Adrenal gland (tissue), 12 donors: ENCODE results near the gene ZNF593. TPM values are rescaled to one million over a fixed set of nuclear protein-coding genes. Genes with fewer than 3 reads are reported as not detected.

Source experiments
- DNase-seq, 7 donors: peaks; one replicate each; pipeline ENCODE4 v3.0.0-alpha.2; 2019 to 2020
- H3K27ac ChIP-seq, 5 donors: fragments of 200-600 bp; sonication (generic) in 4 of 5; 1 replicate in 3 of 5; 2 replicates in 2 of 5; pipeline versions ENCODE4 v1.5.1 to v1.8.0; 2016 to 2020; ENCODE audit warnings: mild to moderate bottlenecking in 1 of 5
- H3K27me3 ChIP-seq: fragments of 200-600 bp; 2 replicates; pipeline ENCODE4 v1.8.0; 2021
- H3K36me3 ChIP-seq, 2 donors: fragments of 200-600 bp; replicated peaks in 1 of 2; 1 replicate in 1 of 2; 2 replicates in 1 of 2; pipeline versions ENCODE4 v1.5.1 to v1.8.0; 2018 to 2022
- H3K4me1 ChIP-seq, 2 donors: fragments of 200-600 bp; replicated peaks in 1 of 2; 1 replicate in 1 of 2; 2 replicates in 1 of 2; pipeline versions ENCODE4 v1.5.1 to v1.8.0; 2018 to 2021
- H3K4me3 ChIP-seq, 4 donors: fragments of 200-600 bp; sonication (generic) in 3 of 4; one replicate each; pipeline ENCODE4 v1.5.1; 2016 to 2018
- H3K9me3 ChIP-seq, 3 donors: fragments of 200-600 bp; sonication (generic) in 1 of 3; replicated peaks in 1 of 3; 1 replicate in 2 of 3; 2 replicates in 1 of 3; pipeline versions ENCODE4 v1.5.1 to v1.8.0; 2016 to 2021
- CTCF ChIP-seq, 6 experiments: fragments of 450-650 bp in 4 of 6; fragments of 200-600 bp in 2 of 6; sonication (generic) in 1 of 6; IDR thresholded peaks; 1 replicate in 5 of 6; 2 replicates in 1 of 6; pipeline versions ENCODE4 v1.5.1 to v1.8.0; 2016 to 2021; ENCODE audit warnings: antibody characterized with exemption in 6 of 6, mild to moderate bottlenecking in 2 of 6, moderate library complexity in 1 of 6
- POLR2A ChIP-seq, 2 donors: fragments of 450-650 bp; IDR thresholded peaks; one replicate each; pipeline ENCODE4 v1.6.1; 2017; ENCODE audit warnings: antibody characterized with exemption in 2 of 2, mild to moderate bottlenecking in 2 of 2, moderate library complexity in 1 of 2
- WGBS, 4 donors: extraction: QIAGEN DNeasy Blood & Tissue Kit in 2 of 4; methylation state at CpG; one replicate each; pipeline versions ENCODE4 v1.1.5 to v1.1.7; 2013 to 2017; 5-methylcytosine and 5-hydroxymethylcytosine counted together
- intact Hi-C, 2 donors: fragments of 100-400 bp; cut with DNase I; formaldehyde crosslinking; loops; one replicate each; pipeline versions ENCODE4 v1.14.1 to v1.15.0; 2022 to 2023
- polyA plus RNA-seq, 3 donors: library from polyadenylated mRNA; stranded (reverse); fragments of 200-250 nt in 2 of 3; fragments of 350-450 nt in 1 of 3; fragmentation: Illumina TruSeq in 1 of 3; extraction: RNeasy Lipid Tissue Mini Kit (QIAGEN cat#74804) in 1 of 3; gene quantifications; one replicate each; pipeline ENCODE4 v1.2.3, GENCODE V29; 2013 to 2014
- total RNA-seq, 9 donors: library from RNA; depleted of rRNA in 4 of 9; stranded (reverse); fragments of >200 nt in 4 of 9; fragments of 120-200 nt in 1 of 9; fragmentation: NEBNext Ultra II Directional in 1 of 9; extraction: Animal tissue kit (Norgen Biotek cat#: 25700) in 1 of 9; gene quantifications; one replicate each; pipeline versions ENCODE4 v1.1.0 to v1.2.4, GENCODE V29; 2013 to 2023
- donor health status: healthy with polysubstance abuse.
- donor health status: Bipolar disorder and iron deficiency.
- donor health status: DM: yes; HTN: yes; CAD: no.
- donor health status: DM: no; HTN: no; CAD: no.
- donor health status: DM: no; HTN: no; CAD: no.
- donor health status: DM: yes; HTN: yes; CAD: no.

The ZNF593 gene
- total and polyA plus RNA-seq, 12 donors, result 9.8 to 113 (median 31.7) TPM

- Histone ChIP-seq H3K9me3 (no peaks in the 10 kb centered on the region), H3K27ac (no peak overlapping the region), H3K27me3 (no peaks in the 10 kb centered on the region), H3K36me3 (no peaks in the 10 kb centered on the region), H3K4me1 (no peaks in the 10 kb centered on the region), H3K4me3 (no peak overlapping the region)
- no peak for TF ChIP-seq CTCF (IDR thresholded peaks at IDR 0.05)
- no peak for TF ChIP-seq POLR2A (IDR thresholded peaks at IDR 0.05)
- intact Hi-C loops, result no loop called here
- WGBS, 4 donors, result 90 to 96% (median 94%) methylated on average over 4 to 5 of the region's 5 CpGs
- DNase-seq, result no peak
Observed at GRCh38 chr1:26200413-26200812, 30.7 kb downstream of the ZNF593 start.

- Histone ChIP-seq H3K9me3 (no peaks in the 10 kb centered on the region), H3K36me3 (no peaks in the 10 kb centered on the region), H3K27ac (no peak overlapping the region), H3K4me3 (no peak overlapping the region), H3K27me3 (no peaks in the 10 kb centered on the region), H3K4me1 (no peaks in the 10 kb centered on the region)
- TF ChIP-seq CTCF (IDR thresholded peaks at IDR 0.05) (no peak), POLR2A (IDR thresholded peaks at IDR 0.05) (no peak)
- intact Hi-C loops, result no loop called here
- DNase-seq, result no peak
- 75 to 85% (median 76%) methylated on average over 7 to 9 of the region's 9 CpGs for WGBS, 4 donors
Observed at GRCh38 chr1:26203642-26204318, 34.1 kb downstream of the ZNF593 start.

GRCh38 chr1:26210147-26210870 is 40.6 kb downstream of the ZNF593 start:
- H3K9me3 ChIP-seq, result no peaks in the 10 kb centered on the region
- 60 to 83% (median 79%) methylated on average over 3 to 5 of the region's 5 CpGs for WGBS, 4 donors
- H3K4me3 ChIP-seq, result no peak overlapping the region
- no peak for DNase-seq
- no peak overlapping the region for H3K27ac ChIP-seq
- intact Hi-C loops, result no loop called here
- H3K4me1 ChIP-seq, result no peaks in the 10 kb centered on the region
- H3K36me3 ChIP-seq, result no peaks in the 10 kb centered on the region
- no peaks in the 10 kb centered on the region for H3K27me3 ChIP-seq
- TF ChIP-seq POLR2A (IDR thresholded peaks at IDR 0.05), result no peak
- TF ChIP-seq CTCF (IDR thresholded peaks at IDR 0.05), result no peak

GRCh38 chr1:26212726-26213125 is 43.0 kb downstream of the ZNF593 start:
- intact Hi-C loops, result no loop called here
- Histone ChIP-seq H3K9me3 (no peaks in the 10 kb centered on the region), H3K4me1 (no peaks in the 10 kb centered on the region), H3K36me3 (no peaks in the 10 kb centered on the region), H3K4me3 (no peak overlapping the region), H3K27ac (no peak overlapping the region), H3K27me3 (no peaks in the 10 kb centered on the region)
- WGBS, 4 donors, result 84 to 90% (median 88%) methylated on average over 5 of the region's 5 CpGs
- TF ChIP-seq POLR2A (IDR thresholded peaks at IDR 0.05) (no peak), CTCF (IDR thresholded peaks at IDR 0.05) (no peak)
- no peak for DNase-seq
